HepG2 (cell line): ENCODE results near the gene NDUFA13. TPM values are rescaled to one million over a fixed set of nuclear protein-coding genes. Genes with fewer than 3 reads are reported as not detected.

Experiments used
- CBX5 ChIP-seq: sonication (generic); formaldehyde crosslinking; IDR thresholded peaks from 2 replicates; pipeline ENCODE4 v1.4.0; 2020; ENCODE audit warnings: missing genetic modification reagents, borderline replicate concordance
- ELF3 ChIP-seq: IDR thresholded peaks from 2 replicates; pipeline ENCODE4 v1.6.1; 2016; ENCODE audit warnings: missing genetic modification reagents, missing compliant biosample characterization
- FLYWCH1 ChIP-seq: sonication (generic); formaldehyde crosslinking; IDR thresholded peaks from 2 replicates; pipeline ENCODE4 v1.8.1; 2023; ENCODE audit warnings: mild to moderate bottlenecking, missing genetic modification reagents
- GABPB1 ChIP-seq: IDR thresholded peaks from 2 replicates; pipeline ENCODE4 v1.6.1; 2016; ENCODE audit warnings: mild to moderate bottlenecking, missing genetic modification reagents, moderate library complexity, missing compliant biosample characterization
- HBP1 ChIP-seq: IDR thresholded peaks from 2 replicates; pipeline ENCODE4 v1.6.1; 2016; ENCODE audit warnings: low read depth, control low read depth
- IRF2 ChIP-seq: IDR thresholded peaks from 2 replicates; pipeline ENCODE4 v1.6.1; 2018; ENCODE audit warnings: missing genetic modification reagents, missing compliant biosample characterization
- ISL2 ChIP-seq: sonication (generic); formaldehyde crosslinking; IDR thresholded peaks from 2 replicates; pipeline ENCODE4 v1.5.0; 2020; ENCODE audit warnings: missing genetic modification reagents
- POLR2G ChIP-seq: fragments of 200-400 bp; formaldehyde crosslinking; IDR thresholded peaks from 2 replicates; pipeline ENCODE4 v1.6.1; 2018; ENCODE audit warnings: mild to moderate bottlenecking, low read depth, low read length, moderate library complexity
- RBAK ChIP-seq: sonication (generic); formaldehyde crosslinking; IDR thresholded peaks from 2 replicates; pipeline ENCODE4 v1.5.1; 2020; ENCODE audit warnings: mild to moderate bottlenecking, missing genetic modification reagents
- RBM39 ChIP-seq: fragments of 200-400 bp; formaldehyde crosslinking; IDR thresholded peaks from one replicate; pipeline ENCODE4 v1.6.1; 2018; ENCODE audit warnings: antibody characterized with exemption, mild to moderate bottlenecking, low read depth, low read length; ENCODE audit not compliant: poor library complexity, severe bottlenecking
- REL ChIP-seq: sonication (generic); formaldehyde crosslinking; conservative IDR thresholded peaks from 2 replicates; pipeline ENCODE4 v1.8.0; 2022; ENCODE audit warnings: mild to moderate bottlenecking, missing genetic modification reagents, moderate library complexity
- RNF2 ChIP-seq: fragments of 450-650 bp; conservative IDR thresholded peaks from 2 replicates; pipeline ENCODE4 v1.6.1; 2016; ENCODE audit warnings: low read depth
- SYNCRIP ChIP-seq: fragments of 200-400 bp; formaldehyde crosslinking; IDR thresholded peaks from 2 replicates; pipeline ENCODE4 v1.6.1; 2018; ENCODE audit warnings: mild to moderate bottlenecking, low read depth, low read length; ENCODE audit not compliant: insufficient read depth
- TAF1 ChIP-seq: sonication (generic); formaldehyde crosslinking; IDR thresholded peaks from 2 replicates; pipeline ENCODE4 v1.4.0; 2020; ENCODE audit warnings: missing genetic modification reagents
- ZNF317 ChIP-seq: sonication (generic); formaldehyde crosslinking; IDR thresholded peaks from 2 replicates; pipeline ENCODE4 v1.5.0; 2020; ENCODE audit warnings: mild to moderate bottlenecking, missing genetic modification reagents
- ZNF335 ChIP-seq: sonication (generic); formaldehyde crosslinking; IDR thresholded peaks from 2 replicates; pipeline ENCODE4 v1.4.0; 2020; ENCODE audit warnings: missing genetic modification reagents
- ZNF407 ChIP-seq: sonication (generic); formaldehyde crosslinking; IDR thresholded peaks from one replicate; pipeline ENCODE4 v1.5.1; 2020; ENCODE audit warnings: mild to moderate bottlenecking, missing genetic modification reagents; ENCODE audit errors: not compliant biosample characterization
- ZNF629 ChIP-seq: sonication (generic); formaldehyde crosslinking; conservative IDR thresholded peaks from 2 replicates; pipeline ENCODE4 v1.5.0; 2020; ENCODE audit warnings: missing genetic modification reagents
- ZNF720 ChIP-seq: sonication (generic); formaldehyde crosslinking; IDR thresholded peaks from 2 replicates; pipeline ENCODE4 v1.4.0; 2020; ENCODE audit warnings: missing genetic modification reagents
- polyA plus RNA-seq, 8 experiments: library from polyadenylated mRNA; depleted of rRNA in 3 of 8; stranded (reverse) in 7 of 8; unstranded in 1 of 8; fragments of >200 nt; fragmentation: Illumina TruSeq in 4 of 8; extraction: Trizol in 4 of 8; gene quantifications; 2 replicates each; pipeline versions ENCODE4 v1.2.1 to v1.2.3, GENCODE V29; 2011 to 2016; ENCODE audit warnings: low read depth in 4 of 8, missing spikeins in 1 of 8, mixed read lengths in 1 of 8; ENCODE audit not compliant: insufficient read depth in 1 of 8
- total RNA-seq, 5 experiments: library from RNA; depleted of rRNA; stranded (reverse); fragments of >200 nt; fragmentation: Illumina TruSeq; extraction: Trizol; gene quantifications; 2 replicates each; pipeline ENCODE4 v1.2.3, GENCODE V29; 2016; ENCODE audit warnings: low read depth in 1 of 5
- TF ChIP-seq, protein P1 (sequence below): sonication (generic); formaldehyde crosslinking; IDR thresholded peaks from 2 replicates; pipeline ENCODE4 v1.4.0; 2020; ENCODE audit warnings: missing genetic modification reagents; ENCODE audit errors: not compliant biosample characterization

Gene NDUFA13
- total and polyA plus RNA-seq, 2 of the 13 experiments (the other 11 are each of a cell fraction or from before 2014, with no cell fraction given): 337 to 366 TPM

GRCh38 chr19:19515642-19516519 lies at the start of gene NDUFA13 (continued):
- TF ChIP-seq ZNF407 (CRISPR knock-in tag) (peak; percentile 32), GABPB1 (CRISPR knock-in tag) (peak; percentile 100), CBX5 (CRISPR knock-in tag) (peak; percentile 59; the same call in 1 of the 2 replicates), RBM39 (no peak), HBP1 (CRISPR knock-in tag) (no peak), RNF2 (no peak), IRF2 (CRISPR knock-in tag) (peak; percentile 72), ELF3 (CRISPR knock-in tag) (peak; percentile 96), REL (CRISPR knock-in tag) (peak; percentile 69; the same call in 1 of the 2 replicates), ZNF629 (CRISPR knock-in tag) (no peak), RBAK (0 out of 2 replicates have a peak, but pooled peaks have one; percentile 42), FLYWCH1 (CRISPR knock-in tag) (no peak), ZNF335 (CRISPR knock-in tag) (0 out of 2 replicates have a peak, but pooled peaks have one; percentile 41), ZNF317 (CRISPR knock-in tag) (peak; percentile 22; the same call in 1 of the 2 replicates), SYNCRIP (no peak), TAF1 (peak; percentile 91), ZNF720 (CRISPR knock-in tag) (no peak), ISL2 (peak; percentile 72), POLR2G (peak; percentile 96)
- TF ChIP-seq, protein P1, sequence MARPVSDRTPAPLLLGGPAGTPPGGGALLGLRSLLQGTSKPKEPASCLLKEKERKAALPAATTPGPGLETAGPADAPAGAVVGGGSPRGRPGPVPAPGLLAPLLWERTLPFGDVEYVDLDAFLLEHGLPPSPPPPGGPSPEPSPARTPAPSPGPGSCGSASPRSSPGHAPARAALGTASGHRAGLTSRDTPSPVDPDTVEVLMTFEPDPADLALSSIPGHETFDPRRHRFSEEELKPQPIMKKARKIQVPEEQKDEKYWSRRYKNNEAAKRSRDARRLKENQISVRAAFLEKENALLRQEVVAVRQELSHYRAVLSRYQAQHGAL: no peak
